HEK293 (cell line): ENCODE data around the gene POU2F2.

Experiments
- CTCF ChIA-PET: fragments of 350-600 bp; formaldehyde crosslinking; extraction: SDS; loops from one replicate; lab custom pipeline; 2021; ENCODE audit warnings: antibody characterized with exemption; lab: Yijun Ruan, JAX
- POLR2A ChIA-PET: fragments of 300-600 bp; formaldehyde crosslinking; extraction: SDS; loops from one replicate; lab custom pipeline; 2020; ENCODE audit warnings: antibody characterized with exemption, inconsistent platforms; lab: Yijun Ruan, JAX
- H3K27ac ChIP-seq: fragments of 200-500 bp; sonication (Bioruptor generic); 2 replicates; pipeline ENCODE4 v1.5.1; 2014; ENCODE audit warnings: low read depth, low read length, control low read depth, inconsistent platforms; ENCODE audit errors: extremely low read depth
- H3K36me3 ChIP-seq, 2 experiments: fragments of 200-500 bp in 1 of 2; sonication (Bioruptor generic) in 1 of 2; 1 replicate in 1 of 2; 2 replicates in 1 of 2; pipeline ENCODE4 v1.5.1; 2014 to 2017; ENCODE audit warnings: inconsistent platforms in 2 of 2, low read length in 2 of 2; ENCODE audit not compliant: control insufficient read depth in 2 of 2, insufficient read depth in 1 of 2
- H3K4me1 ChIP-seq: fragments of 200-500 bp; sonication (Bioruptor generic); 2 replicates; pipeline ENCODE4 v1.5.1; 2014; ENCODE audit warnings: mild to moderate bottlenecking, low read length, inconsistent platforms; ENCODE audit not compliant: control insufficient read depth, insufficient read depth
- H3K4me3 ChIP-seq: 2 replicates; pipeline ENCODE4 v1.5.1; 2011; ENCODE audit warnings: low read depth, mild to moderate bottlenecking, control low read depth, low read length, moderate library complexity
- H3K9me3 ChIP-seq: fragments of 200-500 bp; sonication (Bioruptor generic); 2 replicates; pipeline ENCODE4 v1.5.1; 2014; ENCODE audit warnings: low read depth, low read length, inconsistent platforms; ENCODE audit not compliant: control insufficient read depth, insufficient read depth
- KLF1 ChIP-seq: fragments of 450-650 bp; formaldehyde crosslinking; IDR thresholded peaks from 2 replicates; pipeline ENCODE4 v1.5.1; 2016; ENCODE audit warnings: missing biosample characterization, missing genetic modification characterization
- MYNN ChIP-seq: fragments of 450-650 bp; formaldehyde crosslinking; IDR thresholded peaks from 2 replicates; pipeline ENCODE4 v1.5.1; 2016; ENCODE audit warnings: missing biosample characterization, missing genetic modification characterization, borderline replicate concordance
- REST ChIP-seq: fragments of 450-650 bp; formaldehyde crosslinking; IDR thresholded peaks from 2 replicates; pipeline ENCODE4 v1.5.1; 2016; ENCODE audit warnings: missing biosample characterization, missing genetic modification characterization
- ZBTB48 ChIP-seq: fragments of 450-650 bp; formaldehyde crosslinking; IDR thresholded peaks from 2 replicates; pipeline ENCODE4 v1.5.1; 2016; ENCODE audit warnings: missing biosample characterization, missing genetic modification characterization
- ZBTB8A ChIP-seq: fragments of 450-650 bp; formaldehyde crosslinking; IDR thresholded peaks from 2 replicates; pipeline ENCODE4 v1.5.1; 2016; ENCODE audit warnings: missing biosample characterization, missing genetic modification characterization
- ZNF335 ChIP-seq: fragments of 450-650 bp; formaldehyde crosslinking; conservative IDR thresholded peaks from 2 replicates; pipeline ENCODE4 v1.5.1; 2016; ENCODE audit warnings: missing biosample characterization, missing genetic modification characterization
- ZNF529 ChIP-seq: fragments of 450-650 bp; formaldehyde crosslinking; IDR thresholded peaks from 2 replicates; pipeline ENCODE4 v1.5.1; 2017; ENCODE audit warnings: missing genetic modification characterization, missing biosample characterization; ENCODE audit not compliant: insufficient replicate concordance
- ZNF561 ChIP-seq: fragments of 450-650 bp; IDR thresholded peaks from 2 replicates; pipeline ENCODE4 v1.5.1; 2018; ENCODE audit warnings: missing biosample characterization, missing genetic modification characterization, borderline replicate concordance
- ZNF600 ChIP-seq: fragments of 450-650 bp; formaldehyde crosslinking; IDR thresholded peaks from 2 replicates; pipeline ENCODE4 v1.5.1; 2016; ENCODE audit warnings: missing biosample characterization, missing genetic modification characterization
- ZNF660 ChIP-seq: fragments of 450-650 bp; IDR thresholded peaks from 2 replicates; pipeline ENCODE4 v1.5.1; 2018; ENCODE audit warnings: missing biosample characterization, mild to moderate bottlenecking, missing genetic modification characterization
- ZXDB ChIP-seq: fragments of 450-650 bp; formaldehyde crosslinking; IDR thresholded peaks from 2 replicates; pipeline ENCODE4 v1.5.1; 2016; ENCODE audit warnings: missing biosample characterization, missing genetic modification characterization
- TF ChIP-seq, protein P1 (sequence below): fragments of 450-650 bp; formaldehyde crosslinking; IDR thresholded peaks from 2 replicates; pipeline ENCODE4 v1.5.1; 2016; ENCODE audit warnings: missing biosample characterization, missing genetic modification characterization
- TF ChIP-seq, protein P2 (sequence below): fragments of 450-650 bp; formaldehyde crosslinking; IDR thresholded peaks from 2 replicates; pipeline ENCODE4 v1.5.1; 2016; ENCODE audit warnings: missing biosample characterization, missing genetic modification characterization
- TF ChIP-seq, protein P3 (sequence below): fragments of 450-650 bp; formaldehyde crosslinking; IDR thresholded peaks from 2 replicates; pipeline ENCODE4 v1.5.1; 2016; ENCODE audit warnings: missing biosample characterization, missing genetic modification characterization
- TF ChIP-seq, protein P4 (sequence below): fragments of 450-650 bp; IDR thresholded peaks from 2 replicates; pipeline ENCODE4 v1.5.1; 2018; ENCODE audit warnings: missing biosample characterization, mild to moderate bottlenecking, missing genetic modification characterization

The POU2F2 gene

GRCh38 chr19:42076380-42076944 is 55.8 kb downstream of the POU2F2 start:
- CTCF ChIA-PET, result interaction anchor here (0.6 to 1.5 kb wide), 8 partner anchors 15 to 1792 kb away, joined by 3 to 6 read pairs (median 4); no protein-coding TSS in a partner anchor
- Histone ChIP-seq H3K9me3 (no peaks in the 10 kb centered on the region), H3K27ac (peak overlapping the region; percentile 98), H3K4me1 (peaks cover 11% of the 10 kb centered on the region), H3K4me3 (peak overlapping the region; percentile 75), H3K36me3 (peaks cover 35 to 36% of the 10 kb centered on the region in 2 experiments)
- POLR2A ChIA-PET, result interaction anchor here (0.6 to 1.8 kb wide), 25 partner anchors 8 to 347 kb away, joined by 3 to 9 read pairs (median 4); partner anchors contain the start of genes RABAC1 and RPS19
- TF ChIP-seq ZNF561 (tag by site-specific recombination) (0 out of 2 replicates have a peak, but pooled peaks have one; percentile 13), ZBTB48 (tag by site-specific recombination) (0 out of 2 replicates have a peak, but pooled peaks have one; percentile 36), ZNF660 (tag by site-specific recombination) (peak; percentile 41; the same call in 1 of the 2 replicates), ZNF600 (tag by site-specific recombination) (0 out of 2 replicates have a peak, but pooled peaks have one; percentile 37), ZXDB (tag by site-specific recombination) (peak; percentile 17; the same call in 1 of the 2 replicates), ZNF335 (tag by site-specific recombination) (peak; percentile 75), KLF1 (tag by site-specific recombination) (peak; percentile 86), ZBTB8A (tag by site-specific recombination) (peak; percentile 62), REST (tag by site-specific recombination) (0 out of 2 replicates have a peak, but pooled peaks have one; percentile 26), ZNF529 (tag by site-specific recombination) (no peak), MYNN (tag by site-specific recombination) (no peak)
- TF ChIP-seq, protein P1, sequence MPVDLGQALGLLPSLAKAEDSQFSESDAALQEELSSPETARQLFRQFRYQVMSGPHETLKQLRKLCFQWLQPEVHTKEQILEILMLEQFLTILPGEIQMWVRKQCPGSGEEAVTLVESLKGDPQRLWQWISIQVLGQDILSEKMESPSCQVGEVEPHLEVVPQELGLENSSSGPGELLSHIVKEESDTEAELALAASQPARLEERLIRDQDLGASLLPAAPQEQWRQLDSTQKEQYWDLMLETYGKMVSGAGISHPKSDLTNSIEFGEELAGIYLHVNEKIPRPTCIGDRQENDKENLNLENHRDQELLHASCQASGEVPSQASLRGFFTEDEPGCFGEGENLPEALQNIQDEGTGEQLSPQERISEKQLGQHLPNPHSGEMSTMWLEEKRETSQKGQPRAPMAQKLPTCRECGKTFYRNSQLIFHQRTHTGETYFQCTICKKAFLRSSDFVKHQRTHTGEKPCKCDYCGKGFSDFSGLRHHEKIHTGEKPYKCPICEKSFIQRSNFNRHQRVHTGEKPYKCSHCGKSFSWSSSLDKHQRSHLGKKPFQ (tag by site-specific recombination), result peak; percentile 63; the same call in 1 of the 2 replicates
- TF ChIP-seq, protein P2, sequence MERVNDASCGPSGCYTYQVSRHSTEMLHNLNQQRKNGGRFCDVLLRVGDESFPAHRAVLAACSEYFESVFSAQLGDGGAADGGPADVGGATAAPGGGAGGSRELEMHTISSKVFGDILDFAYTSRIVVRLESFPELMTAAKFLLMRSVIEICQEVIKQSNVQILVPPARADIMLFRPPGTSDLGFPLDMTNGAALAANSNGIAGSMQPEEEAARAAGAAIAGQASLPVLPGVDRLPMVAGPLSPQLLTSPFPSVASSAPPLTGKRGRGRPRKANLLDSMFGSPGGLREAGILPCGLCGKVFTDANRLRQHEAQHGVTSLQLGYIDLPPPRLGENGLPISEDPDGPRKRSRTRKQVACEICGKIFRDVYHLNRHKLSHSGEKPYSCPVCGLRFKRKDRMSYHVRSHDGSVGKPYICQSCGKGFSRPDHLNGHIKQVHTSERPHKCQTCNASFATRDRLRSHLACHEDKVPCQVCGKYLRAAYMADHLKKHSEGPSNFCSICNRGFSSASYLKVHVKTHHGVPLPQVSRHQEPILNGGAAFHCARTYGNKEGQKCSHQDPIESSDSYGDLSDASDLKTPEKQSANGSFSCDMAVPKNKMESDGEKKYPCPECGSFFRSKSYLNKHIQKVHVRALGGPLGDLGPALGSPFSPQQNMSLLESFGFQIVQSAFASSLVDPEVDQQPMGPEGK, result 0 out of 2 replicates have a peak, but pooled peaks have one; percentile 19
- TF ChIP-seq, protein P3, sequence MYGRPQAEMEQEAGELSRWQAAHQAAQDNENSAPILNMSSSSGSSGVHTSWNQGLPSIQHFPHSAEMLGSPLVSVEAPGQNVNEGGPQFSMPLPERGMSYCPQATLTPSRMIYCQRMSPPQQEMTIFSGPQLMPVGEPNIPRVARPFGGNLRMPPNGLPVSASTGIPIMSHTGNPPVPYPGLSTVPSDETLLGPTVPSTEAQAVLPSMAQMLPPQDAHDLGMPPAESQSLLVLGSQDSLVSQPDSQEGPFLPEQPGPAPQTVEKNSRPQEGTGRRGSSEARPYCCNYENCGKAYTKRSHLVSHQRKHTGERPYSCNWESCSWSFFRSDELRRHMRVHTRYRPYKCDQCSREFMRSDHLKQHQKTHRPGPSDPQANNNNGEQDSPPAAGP, result peak; percentile 67; the same call in 1 of the 2 replicates
- TF ChIP-seq, protein P4, sequence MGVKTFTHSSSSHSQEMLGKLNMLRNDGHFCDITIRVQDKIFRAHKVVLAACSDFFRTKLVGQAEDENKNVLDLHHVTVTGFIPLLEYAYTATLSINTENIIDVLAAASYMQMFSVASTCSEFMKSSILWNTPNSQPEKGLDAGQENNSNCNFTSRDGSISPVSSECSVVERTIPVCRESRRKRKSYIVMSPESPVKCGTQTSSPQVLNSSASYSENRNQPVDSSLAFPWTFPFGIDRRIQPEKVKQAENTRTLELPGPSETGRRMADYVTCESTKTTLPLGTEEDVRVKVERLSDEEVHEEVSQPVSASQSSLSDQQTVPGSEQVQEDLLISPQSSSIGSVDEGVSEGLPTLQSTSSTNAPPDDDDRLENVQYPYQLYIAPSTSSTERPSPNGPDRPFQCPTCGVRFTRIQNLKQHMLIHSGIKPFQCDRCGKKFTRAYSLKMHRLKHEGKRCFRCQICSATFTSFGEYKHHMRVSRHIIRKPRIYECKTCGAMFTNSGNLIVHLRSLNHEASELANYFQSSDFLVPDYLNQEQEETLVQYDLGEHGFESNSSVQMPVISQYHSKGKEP (tag by site-specific recombination), result no peak
